A549 treated with DMSO at 1 μM for 4 hours (cell line): ENCODE measurements around the gene ZNF718. TPM values are rescaled to one million over a fixed set of nuclear protein-coding genes. Genes with fewer than 3 reads are reported as not detected.

ENCODE experiments used
- total RNA-seq: library from RNA; stranded (reverse); fragments of 200-300 nt; extraction: Qiagen RNA extraction; gene quantifications from 5 replicates; pipeline ENCODE4 v1.2.3, GENCODE V29; 2022; ENCODE audit warnings: low read depth

The ZNF718 gene
- 0.29 to 0.66 TPM (median 0.52 TPM) in 5 replicates for total RNA-seq

GRCh38 chr4:124275-125081, at the start of gene ZNF718:
ZNF718 (plus strand) TSS chr4:124501; CDS start chr4:124671, 170 bp downstream.

Other genes starting within 250 kb of the ZNF718 start
- 18.0 to 26.0 TPM (median 22.9 TPM) in 5 replicates for gene ZNF595, start 71.2 kb upstream of the ZNF718 start, total RNA-seq
- gene ZNF732, start 181.0 kb downstream of the ZNF718 start, total RNA-seq, result not detected in 5 replicates
- gene ZNF141, start 213.3 kb downstream of the ZNF718 start, total RNA-seq, result 2.4 to 3.7 TPM (median 3.0 TPM) in 5 replicates